Measurements from ENCODE around the gene RAD52.

RAD52 gene

GRCh38 chr12:865614-866013, 83.9 kb downstream of the RAD52 start:
- no peak for DNase-seq

GRCh38 chr12:863285-863684, 86.2 kb downstream of the RAD52 start:
- no peak for DNase-seq

GRCh38 chr12:862303-862911, 87.1 kb downstream of the RAD52 start:
- no peak for DNase-seq
